ENCODE data around the gene ETV6.

ETV6 gene

DNA sequence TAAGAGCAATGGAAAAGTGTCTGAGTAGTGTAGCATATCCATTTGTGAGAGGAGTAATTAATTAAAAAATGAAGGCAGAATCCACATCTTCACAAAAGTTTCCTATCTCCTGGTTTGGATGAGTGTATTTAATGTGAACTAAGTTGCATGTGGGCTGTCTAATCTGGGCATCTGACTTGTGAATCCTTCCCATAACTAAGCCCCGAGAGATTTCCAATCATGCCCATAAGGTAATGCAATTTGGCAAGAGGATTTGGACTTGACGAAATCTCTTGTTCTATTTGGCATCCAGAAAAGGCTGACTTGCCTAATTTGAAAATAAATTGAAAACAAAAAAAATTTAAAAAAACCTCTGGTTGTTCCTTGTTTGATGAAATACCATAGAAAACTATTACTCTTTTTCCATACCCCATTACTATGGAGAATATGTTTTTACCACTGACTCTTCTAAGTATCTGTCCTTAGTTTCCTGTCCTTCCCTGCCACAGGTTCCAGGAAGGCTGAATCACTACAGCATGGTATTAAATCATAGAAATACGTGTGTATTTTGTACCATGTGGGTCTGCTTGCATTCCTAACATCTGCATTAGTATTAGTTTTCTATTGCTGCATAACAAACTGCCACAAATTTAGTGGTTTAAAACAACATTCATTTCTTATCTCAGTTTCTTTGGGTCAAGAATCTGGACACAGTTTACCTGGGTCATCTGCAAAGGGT lies 48.4 kb downstream of the ETV6 start:
- no peak for DNase-seq

DNA sequence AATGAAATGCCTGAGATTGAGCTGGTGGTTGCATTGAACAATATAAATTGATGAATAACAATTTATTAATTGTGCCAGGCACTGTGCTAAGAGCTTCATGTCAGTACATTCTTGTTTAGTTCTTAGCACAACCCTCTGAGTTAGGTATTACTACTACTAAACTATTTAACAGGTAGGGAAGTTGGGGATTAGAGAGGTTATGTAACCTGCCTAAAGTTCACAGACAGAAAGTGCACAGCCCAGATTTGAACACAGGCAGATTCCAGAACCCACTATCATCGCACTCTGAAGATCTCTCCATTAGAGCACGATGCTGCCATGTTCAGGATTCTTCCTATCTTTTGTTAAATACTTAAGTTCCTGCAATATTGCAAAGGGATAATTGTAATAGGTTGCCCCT lies 49.3 kb downstream of the ETV6 start:
- DNase-seq: no peak

DNA sequence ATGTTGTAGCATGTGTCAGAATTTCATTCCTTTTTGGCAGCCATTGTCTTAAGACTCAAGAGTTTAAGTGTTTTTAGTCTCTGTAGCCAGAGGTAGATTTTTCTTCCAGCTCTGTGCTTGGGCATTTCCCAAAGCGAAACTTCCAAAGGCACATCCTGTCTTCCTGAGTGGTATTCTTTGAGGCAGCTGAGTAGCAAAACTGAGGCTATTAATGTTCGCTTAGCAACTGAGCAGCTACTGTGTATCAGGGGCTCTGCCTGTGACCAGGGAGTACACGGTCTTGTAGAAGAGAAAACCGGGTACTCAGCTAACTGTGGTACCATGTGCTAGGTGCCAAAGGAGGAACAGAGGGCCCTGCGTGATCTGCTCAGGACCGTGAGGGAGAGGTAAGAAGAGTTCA lies 52.0 kb downstream of the ETV6 start:
- no peak for DNase-seq

DNA sequence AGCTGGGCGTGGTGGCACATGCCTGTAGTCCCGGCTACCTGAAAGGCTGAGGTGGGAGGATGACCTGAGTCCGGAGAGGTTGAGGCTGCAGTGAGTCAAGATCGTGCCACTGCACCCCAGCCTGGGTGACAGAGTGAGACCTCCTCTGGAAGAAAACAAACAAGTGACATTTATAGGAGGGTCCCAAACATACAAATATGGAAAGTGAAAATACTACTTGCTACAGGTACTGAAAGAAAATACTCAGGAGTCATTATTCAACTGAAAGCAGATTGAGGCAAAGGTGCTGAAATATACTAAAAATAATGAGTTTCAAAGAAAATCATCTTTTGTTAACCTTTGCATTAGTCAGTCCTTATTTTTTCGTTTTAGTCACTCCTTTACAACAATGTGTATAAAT lies 53.5 kb downstream of the ETV6 start:
- DNase-seq: peak; percentile 67

DNA sequence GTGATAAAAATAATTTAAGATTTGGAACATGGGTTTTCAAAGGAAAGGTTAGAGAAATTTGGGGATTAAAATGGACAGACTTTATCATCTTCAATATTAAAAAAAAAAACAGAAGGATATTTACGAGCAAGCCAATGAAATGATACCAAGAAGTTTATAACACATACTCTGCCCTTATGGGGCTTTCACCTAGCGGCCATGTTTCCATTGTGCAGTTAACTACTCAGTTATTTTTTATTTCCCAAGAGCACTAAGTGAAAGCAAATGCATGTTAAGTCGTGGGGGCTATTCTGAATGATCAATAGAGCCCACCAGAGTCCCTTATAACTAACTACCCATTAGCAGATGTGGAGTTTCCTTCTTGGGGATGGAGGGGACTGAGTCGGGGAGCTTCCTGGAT lies 53.9 kb downstream of the ETV6 start:
- DNase-seq: no peak

DNA sequence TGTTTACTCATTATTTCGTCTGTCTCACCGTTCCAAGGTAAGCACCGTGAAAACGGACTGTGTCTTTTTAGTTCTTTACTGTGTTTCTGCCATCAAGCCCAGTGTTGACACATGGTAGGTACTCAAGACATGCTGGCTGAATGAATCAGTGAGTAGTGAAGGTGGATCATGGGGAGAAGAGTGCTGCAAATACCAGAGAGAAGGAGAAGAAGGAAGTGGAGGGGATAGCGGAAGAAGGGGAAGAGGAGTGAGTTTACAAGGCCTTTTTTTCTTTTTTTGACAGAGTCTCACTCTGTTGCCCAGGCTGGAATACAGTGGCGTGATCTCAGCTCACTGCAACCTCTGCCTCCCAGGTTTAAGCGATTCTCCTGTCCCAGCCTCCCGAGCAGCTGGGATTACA lies 54.6 kb downstream of the ETV6 start:
- DNase-seq: no peak

DNA sequence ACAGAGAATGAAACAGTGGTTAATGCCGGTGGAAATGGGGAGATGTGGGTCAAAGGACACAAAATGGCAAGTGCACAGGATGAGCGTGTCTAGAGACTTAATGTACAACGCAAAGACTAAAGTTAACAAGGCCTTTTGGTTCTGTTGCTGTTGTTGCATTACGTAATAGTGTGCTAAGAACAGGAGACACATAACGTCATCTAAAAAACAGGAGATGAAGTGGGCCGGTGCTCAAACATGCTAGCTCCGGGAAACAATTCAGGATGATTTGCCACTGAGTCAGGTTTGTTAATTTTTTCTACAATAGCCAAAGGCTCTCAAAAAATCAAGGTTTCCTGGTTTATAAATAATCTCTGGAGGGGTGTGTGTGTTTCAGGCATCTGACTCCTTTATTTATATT lies 55.5 kb downstream of the ETV6 start:
- no peak for DNase-seq

DNA sequence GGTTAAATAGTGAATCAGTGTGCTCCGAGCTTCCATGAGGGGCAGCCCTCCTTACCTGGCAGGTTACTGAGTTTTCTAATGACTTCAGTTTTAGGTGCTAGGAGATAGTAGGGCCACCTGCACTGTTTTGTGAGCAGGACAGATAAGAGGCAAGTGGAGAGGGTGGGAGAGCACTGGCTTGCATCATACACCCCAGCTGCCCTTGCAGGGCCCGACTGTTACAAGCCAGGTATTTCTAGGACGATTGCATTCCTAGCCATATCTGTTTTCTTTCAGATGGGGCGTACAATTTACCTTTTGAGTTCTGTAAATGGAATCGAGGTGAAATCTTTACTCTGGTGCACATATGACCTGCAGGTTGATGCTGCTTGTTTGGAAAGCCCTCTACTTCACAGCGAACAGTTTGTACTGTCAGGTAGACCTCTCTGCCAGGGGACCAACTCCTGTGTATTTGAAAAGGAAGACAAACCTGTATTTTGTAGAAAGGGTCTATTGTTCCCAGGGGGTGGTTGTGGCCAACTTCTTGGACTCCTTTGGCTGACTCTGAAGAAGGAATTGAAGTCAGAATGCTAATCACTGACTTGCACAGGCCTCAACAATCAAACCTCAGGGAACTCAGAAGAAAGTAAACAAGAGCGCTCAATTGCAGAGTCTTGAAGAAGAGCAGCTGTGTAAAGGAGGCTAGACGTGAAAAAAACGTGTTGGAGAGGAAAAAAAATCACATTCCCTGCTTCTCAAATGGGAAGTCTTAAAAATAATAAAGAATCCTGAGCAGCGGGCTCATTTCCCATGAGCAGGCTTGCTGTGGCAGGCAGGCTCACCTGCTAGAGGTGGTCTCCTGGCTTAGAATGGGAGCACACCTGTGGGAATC lies 57.3 kb downstream of the ETV6 start:
- no peak for DNase-seq

DNA sequence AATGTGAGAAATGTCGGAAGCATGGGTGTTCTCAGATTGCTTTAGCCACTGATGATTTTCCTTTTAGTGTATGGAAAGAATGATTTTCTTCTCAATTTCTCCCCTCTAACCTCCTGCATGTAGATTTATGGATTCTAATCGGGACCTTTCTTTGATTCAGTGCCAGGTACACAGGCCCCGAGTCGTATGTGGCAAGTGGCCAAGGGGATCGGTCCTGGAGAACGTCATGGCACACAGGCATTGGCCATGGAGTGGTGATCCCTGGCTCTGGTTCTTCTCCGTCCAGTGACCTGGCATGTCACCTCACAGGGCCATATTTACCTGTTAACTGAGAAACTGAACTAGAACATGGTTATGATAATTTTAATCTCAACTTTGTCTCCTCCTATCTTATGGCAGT lies 58.1 kb downstream of the ETV6 start:
- no peak for DNase-seq

DNA sequence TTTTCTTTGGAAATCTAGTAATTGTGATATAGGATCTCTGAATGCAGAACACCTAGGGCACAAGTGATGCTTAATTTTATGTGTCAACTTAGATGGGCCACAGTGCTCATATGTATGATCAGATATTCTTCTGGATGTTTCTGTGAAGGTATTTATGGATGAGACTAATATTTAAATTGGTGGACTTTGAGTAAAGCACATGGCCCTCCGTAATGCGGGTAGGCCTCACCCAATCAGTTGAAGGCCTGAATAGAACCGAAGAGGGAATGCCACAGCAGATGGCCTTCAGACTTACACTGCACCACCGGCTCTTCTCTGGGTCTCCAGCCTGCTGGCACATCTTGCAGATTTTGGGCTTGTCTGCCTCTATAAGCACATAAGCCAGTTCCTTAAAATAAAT lies 60.0 kb downstream of the ETV6 start:
- no peak for DNase-seq

DNA sequence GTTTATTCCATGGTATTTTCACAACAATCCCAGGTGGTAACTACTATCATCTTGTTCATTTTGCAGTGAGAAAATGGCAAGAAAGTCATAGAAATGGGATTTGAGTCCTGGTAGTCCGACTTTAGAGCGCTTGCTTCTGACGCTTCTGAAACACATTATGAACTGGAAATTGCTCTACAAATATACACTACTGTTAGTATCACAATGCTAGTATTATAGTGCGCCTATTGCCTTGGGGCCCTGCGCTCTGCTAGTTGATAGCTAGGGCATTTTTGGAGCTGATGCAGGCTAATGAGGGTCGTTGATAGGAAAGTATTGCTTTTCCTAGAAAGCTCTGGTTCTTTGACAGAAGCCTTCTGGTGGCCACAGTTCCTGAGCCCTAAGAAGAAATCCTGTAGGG lies 61.0 kb downstream of the ETV6 start:
- DNase-seq: no peak

DNA sequence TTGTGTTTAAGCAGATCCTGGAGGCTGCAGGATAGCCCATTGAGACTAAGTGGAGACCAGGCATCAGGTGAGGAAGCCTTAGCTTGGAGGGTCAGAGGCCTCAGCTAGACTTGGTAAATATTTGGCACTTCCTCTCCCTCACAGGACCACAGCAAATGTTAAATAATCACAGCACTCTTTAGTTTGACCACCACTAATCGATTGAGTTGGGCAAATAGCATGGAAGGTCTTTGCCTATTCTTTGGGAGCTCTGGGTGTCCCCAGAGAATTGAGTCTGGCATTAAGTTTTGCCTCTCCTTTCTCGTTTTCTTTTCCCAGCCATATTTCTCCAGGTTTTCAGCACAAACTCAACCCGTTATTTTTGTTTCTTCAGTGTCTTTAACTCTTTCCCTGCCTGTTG lies 61.4 kb downstream of the ETV6 start:
- no peak for DNase-seq

DNA sequence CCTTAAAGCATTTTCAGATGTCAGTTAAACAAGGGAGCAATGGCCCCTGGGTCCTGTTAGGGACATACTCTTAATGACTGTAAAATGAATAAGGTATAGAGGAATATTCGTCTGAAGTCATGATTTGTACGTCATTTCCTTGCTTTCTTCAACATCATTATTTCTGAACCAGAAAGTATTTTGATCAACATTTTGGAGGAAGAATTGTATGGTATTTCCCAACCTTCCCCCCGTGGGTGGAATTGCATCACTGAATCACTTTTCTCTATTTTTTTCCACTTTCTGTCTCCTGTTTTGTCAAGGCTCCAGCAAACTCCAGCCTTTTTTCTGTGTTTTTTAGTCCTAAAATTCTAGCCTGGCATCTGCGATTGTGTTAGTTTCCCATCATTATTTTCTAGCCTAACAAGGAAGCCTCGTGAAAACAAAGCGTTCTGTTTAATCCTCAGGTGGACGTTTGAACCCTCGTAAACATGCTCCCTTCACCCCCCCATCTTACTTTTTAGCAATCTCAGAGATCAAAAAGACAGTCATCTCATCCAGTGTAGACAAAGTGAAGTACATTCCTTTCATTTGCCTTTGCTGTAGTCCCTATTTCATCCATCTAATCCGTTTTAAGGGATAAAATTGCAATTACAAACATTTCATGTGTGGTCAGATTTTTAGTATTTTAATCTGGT lies 62.3 kb downstream of the ETV6 start:
- DNase-seq: no peak

DNA sequence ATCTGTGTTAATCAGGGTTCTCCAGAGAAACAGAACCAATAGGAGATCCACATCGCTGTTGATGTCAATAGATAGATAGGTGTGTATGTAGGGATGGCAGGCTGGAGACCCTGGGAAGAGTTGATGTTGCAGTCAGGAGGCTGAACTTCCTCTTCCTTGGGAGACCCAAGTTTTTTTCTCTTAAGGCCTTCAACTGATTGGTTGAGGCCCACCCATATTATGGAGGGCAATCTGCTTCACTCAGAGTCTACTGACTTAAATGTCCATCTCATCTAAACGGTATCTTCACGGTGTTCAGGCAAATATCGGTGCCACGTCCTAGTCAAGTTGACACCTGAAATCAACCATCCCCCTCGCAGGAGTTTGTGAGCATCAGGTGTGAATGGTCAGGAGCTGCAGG lies 63.0 kb downstream of the ETV6 start:
- no peak for DNase-seq

DNA sequence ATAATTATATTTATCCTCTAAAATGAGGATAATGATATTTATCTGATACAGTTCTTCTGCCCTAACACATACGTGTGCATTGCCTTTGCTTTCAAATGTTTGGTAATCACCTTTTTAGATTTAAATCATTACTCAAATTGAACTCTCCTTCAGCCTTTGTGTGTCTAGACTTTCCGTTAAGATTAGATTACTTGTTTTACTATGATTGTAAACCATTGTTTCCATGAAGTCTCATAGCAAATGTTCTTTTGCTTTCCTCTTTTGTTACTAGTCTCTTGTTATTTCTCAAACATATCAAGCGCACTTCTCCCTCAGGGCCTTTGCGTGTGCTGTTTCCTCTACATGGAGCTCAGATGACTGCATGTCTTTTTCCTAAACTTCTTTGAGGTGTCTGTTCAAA lies 63.7 kb downstream of the ETV6 start:
- DNase-seq: no peak

DNA sequence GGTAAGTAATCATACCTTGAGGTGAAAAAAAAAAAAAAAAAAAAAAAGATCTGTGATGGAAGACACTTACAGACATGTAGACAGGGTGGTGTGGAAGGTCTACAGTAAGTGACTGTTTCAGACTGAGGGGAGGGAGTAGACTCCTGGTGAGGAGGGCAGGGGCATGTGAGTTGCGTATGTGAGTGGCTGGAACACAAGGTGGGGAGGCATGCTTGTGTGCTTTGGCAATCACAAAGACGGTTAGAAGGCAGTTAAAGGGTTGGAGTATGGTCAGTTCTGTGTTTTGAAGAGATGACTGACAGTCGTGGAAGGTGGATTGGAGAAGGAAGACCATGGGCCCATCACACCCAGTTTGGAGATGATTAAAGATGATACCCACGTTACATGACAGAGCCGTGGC lies 65.2 kb downstream of the ETV6 start:
- DNase-seq: no peak

DNA sequence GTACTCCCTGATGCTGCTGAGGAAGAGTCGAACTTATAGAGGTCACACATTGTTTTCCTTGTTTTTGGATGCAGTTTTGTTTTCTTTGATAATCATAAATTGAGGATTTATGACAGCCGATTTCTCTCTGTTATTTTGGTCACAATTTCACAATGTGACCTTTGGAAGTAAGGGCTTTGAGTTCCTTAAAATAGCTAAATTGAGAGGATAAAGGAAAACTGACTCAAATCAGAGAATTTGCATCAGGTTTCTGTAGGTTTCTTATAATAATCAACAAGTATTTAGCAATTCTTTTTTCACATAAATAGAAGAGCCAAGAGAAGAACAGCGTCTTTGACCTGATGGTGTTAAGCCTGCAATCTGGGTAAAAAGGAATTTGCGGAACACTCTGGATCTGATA lies 66.1 kb downstream of the ETV6 start:
- DNase-seq: no peak

DNA sequence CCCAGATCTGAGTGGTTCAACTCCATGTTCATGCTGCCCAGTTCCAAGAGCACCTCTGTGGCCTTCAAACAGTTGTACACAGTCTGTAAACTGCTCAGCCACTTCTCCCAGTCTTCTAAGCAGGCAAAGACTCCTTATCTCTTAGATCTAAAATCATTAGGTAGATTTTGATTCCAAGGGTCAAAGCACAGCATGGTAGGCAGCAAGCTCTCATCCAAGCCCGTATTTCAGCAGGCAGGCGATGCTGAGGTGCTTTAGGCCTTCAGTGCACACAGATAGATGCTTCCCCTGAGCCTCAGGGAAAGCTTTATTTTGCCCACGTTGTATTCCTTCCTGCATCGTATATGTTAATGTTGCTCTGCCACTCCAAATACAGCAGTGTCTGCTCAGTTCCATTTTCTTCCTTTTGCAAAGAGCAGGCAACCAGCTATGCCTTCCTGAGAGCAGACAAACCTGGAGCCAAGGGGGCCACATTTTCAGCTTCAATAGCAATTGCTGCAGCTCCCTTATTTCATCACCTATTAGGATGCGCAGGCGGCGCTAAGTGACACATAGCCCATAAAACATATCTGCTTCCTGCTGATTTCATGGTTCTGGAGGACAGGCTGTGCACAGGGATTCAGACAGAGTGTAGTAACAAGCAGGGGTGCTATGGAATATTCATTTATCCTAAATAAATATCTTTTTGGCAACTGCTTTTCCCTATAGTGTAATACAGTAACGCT lies 67.5 kb downstream of the ETV6 start:
- DNase-seq: no peak

DNA sequence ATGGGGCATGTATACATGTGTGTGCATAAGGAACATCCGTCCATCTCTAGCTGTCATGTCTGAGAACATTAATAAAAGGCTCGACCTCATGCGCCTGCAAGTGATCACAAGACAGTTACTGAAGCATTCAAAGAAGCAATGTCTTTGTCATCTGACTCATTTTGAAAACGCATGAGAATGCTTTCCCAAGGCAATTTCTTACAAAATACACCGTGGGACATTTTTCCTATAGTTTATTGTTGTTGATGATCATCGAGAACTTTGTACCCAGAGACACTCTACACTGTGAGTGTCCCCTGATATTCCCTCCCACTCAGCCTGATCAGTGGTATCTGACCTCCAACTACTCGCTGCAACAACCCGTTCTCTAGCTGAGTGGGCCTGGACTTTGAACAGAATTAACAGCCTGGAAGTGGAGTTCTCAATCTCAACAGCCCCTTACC lies 68.1 kb downstream of the ETV6 start:
- no peak for DNase-seq

DNA sequence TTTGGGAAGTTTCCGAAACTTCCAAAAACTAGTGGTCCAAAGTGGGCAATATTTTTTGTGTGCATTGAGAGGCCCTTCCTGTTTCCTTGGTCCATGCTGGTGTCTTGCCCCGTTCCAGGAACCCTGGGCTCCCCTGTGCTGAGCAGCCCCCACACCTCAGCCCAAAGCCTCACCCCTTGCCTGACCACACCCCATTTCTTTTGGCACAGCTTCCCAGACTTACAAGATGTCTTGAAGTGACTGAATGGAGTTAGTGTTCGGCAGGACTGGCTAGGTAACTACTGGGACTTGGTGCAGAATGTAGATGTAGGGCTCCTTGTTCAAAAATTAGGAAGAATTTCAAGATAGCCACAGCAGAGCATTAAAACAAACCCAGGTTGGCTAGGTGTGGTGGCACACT lies 68.6 kb downstream of the ETV6 start:
- no peak for DNase-seq

DNA sequence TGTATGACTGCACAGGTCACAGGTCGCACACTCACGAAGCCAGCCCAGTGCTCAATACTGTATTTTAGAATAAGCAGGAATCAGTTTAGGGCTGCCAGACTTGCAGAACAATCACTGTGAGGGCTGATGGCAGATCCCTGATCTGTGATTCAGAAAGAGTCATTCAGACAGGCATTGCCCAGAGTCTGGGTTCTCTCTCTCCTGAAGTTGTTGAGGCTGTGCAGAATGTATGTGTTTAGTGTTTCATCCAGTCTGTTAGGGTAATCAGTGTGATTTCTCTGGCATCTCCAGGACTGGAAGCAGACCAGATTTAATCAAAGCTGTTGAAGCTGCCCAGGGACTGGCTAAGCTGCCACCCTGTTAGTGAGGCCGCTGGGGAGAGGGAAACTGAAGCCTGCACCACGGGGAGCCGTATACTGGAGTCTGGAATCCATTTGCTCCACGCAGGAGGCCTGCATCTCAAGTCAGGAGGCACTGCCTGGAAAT lies 69.3 kb downstream of the ETV6 start:
- no peak for DNase-seq

DNA sequence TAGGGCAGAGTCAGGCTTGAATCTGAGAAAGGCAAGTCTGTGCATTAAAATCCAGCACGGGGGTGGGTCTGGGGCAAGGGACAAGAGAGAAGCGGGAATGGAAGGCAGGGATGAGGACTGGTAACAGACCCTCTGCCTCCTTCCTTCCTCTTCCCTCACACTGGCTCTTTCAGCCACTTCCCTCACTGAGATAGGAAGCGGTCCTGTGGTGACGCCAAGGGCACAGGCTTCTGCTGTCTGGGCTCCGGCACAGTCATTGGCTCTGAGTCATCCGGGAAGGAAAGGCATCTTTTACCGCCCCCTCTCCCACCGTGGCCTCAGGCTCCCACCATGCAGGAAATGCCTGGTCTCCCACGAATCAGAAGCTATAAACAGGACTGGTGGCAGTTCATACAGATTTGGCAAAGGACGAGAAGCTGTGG lies 70.2 kb downstream of the ETV6 start:
- DNase-seq: peak; percentile 71

DNA sequence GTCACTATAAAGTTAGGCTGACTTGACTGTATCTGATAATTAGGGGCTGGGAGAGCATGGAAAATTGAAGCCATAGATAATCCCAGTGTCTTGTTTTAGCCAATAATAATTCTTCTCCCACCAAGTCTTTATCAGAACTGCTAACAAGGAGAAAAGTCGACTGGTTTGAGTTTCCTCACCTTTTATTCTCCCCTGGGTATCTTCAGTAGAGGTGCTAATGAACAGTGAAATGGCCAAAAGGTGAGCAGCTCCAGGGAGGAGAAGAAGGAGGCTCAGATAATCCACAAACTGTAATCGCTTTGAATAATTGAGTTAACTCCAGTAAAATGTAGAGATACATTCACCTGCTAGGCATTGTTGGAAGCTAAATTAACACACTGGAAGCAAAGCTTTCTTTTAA lies 72.6 kb downstream of the ETV6 start:
- DNase-seq: no peak
